Keratinocyte (primary cell): Measurements from ENCODE around the gene NOB1. TPM values are rescaled to one million over a fixed set of nuclear protein-coding genes. Genes with fewer than 3 reads are reported as not detected.

Source experiments
- DNase-seq: peaks from one replicate; pipeline ENCODE4 v3.0.0-alpha.2; 2011; ENCODE audit warnings: low read depth, missing footprints, low spot score
- FAIRE-seq: peaks from 2 replicates; lab custom pipeline; 2011; peaks lifted over from hg19 to GRCh38; lab: Jason Lieb, UNC
- H2AFZ ChIP-seq: 2 replicates; pipeline ENCODE4 v1.6.0; 2012; ENCODE audit warnings: low read length, control low read depth, inconsistent platforms; ENCODE audit not compliant: control insufficient read depth
- H3K27ac ChIP-seq: 2 replicates; pipeline ENCODE4 v1.5.1; 2011; ENCODE audit warnings: low read length; ENCODE audit not compliant: control insufficient read depth, insufficient read depth
- H3K27me3 ChIP-seq: 3 replicates; pipeline ENCODE4 v1.6.0; 2011; ENCODE audit warnings: low read length; ENCODE audit not compliant: control insufficient read depth, insufficient read depth; ENCODE audit errors: extremely low read depth
- H3K36me3 ChIP-seq, 2 experiments: 2 replicates in 1 of 2; 3 replicates in 1 of 2; pipeline ENCODE4 v1.5.1; 2011; ENCODE audit warnings: low read length in 2 of 2, mild to moderate bottlenecking in 1 of 2; ENCODE audit not compliant: control insufficient read depth in 2 of 2, insufficient read depth in 2 of 2; ENCODE audit errors: extremely low read depth in 1 of 2
- H3K4me1 ChIP-seq: 3 replicates; pipeline ENCODE4 v1.5.1; 2011; ENCODE audit warnings: low read length; ENCODE audit not compliant: control insufficient read depth, insufficient read depth; ENCODE audit errors: extremely low read depth
- H3K4me2 ChIP-seq: 3 replicates; pipeline ENCODE4 v1.6.0; 2011; ENCODE audit warnings: low read depth, low read length; ENCODE audit not compliant: control insufficient read depth, insufficient read depth; ENCODE audit errors: extremely low read depth
- H3K4me3 ChIP-seq, 3 experiments: fragments of 200-600 bp in 1 of 3; sonication (generic) in 1 of 3; 2 replicates in 2 of 3; 3 replicates in 1 of 3; pipeline ENCODE4 v1.5.1; 2011 to 2016; ENCODE audit warnings: low read length in 3 of 3, mild to moderate bottlenecking in 3 of 3, control low read depth in 2 of 3, inconsistent platforms in 1 of 3, low read depth in 1 of 3, mixed read lengths in 1 of 3, mixed run types in 1 of 3, moderate library complexity in 1 of 3; ENCODE audit not compliant: control insufficient read depth in 2 of 3, insufficient read depth in 2 of 3; ENCODE audit errors: extremely low read depth in 1 of 3
- H3K79me2 ChIP-seq: 2 replicates; pipeline ENCODE4 v1.6.0; 2012; ENCODE audit warnings: low read length; ENCODE audit not compliant: control insufficient read depth, insufficient read depth
- H3K9ac ChIP-seq: 3 replicates; pipeline ENCODE4 v1.6.0; 2011; ENCODE audit warnings: low read length; ENCODE audit not compliant: control insufficient read depth, insufficient read depth; ENCODE audit errors: extremely low read depth
- H3K9me1 ChIP-seq: 3 replicates; pipeline ENCODE4 v1.6.0; 2011; ENCODE audit warnings: low read length; ENCODE audit not compliant: control insufficient read depth, insufficient read depth; ENCODE audit errors: extremely low read depth
- H3K9me3 ChIP-seq: 2 replicates; pipeline ENCODE4 v1.5.1; 2012; ENCODE audit warnings: low read depth, low read length; ENCODE audit not compliant: control insufficient read depth
- H4K20me1 ChIP-seq: 3 replicates; pipeline ENCODE4 v1.6.0; 2011; ENCODE audit warnings: low read length; ENCODE audit not compliant: control insufficient read depth, insufficient read depth; ENCODE audit errors: extremely low read depth
- EZH2 ChIP-seq: IDR thresholded peaks from one replicate; pipeline ENCODE4 v1.6.1; 2012; ENCODE audit warnings: inconsistent platforms, mild to moderate bottlenecking, low read length, moderate library complexity
- dilution Hi-C: fragments of 300-500 bp; cut with MboI; formaldehyde crosslinking; loops from one replicate; pipeline ENCODE4 v1.7.0; 2020; ENCODE audit warnings: low sequenced_read_pairs; ENCODE audit not compliant: extremely low pct_ligation_motif_present
- polyA plus RNA-seq, 5 experiments: library from polyadenylated mRNA; depleted of rRNA in 3 of 5; stranded (reverse) in 3 of 5; stranded (forward) in 1 of 5; unstranded in 1 of 5; fragments of >200 nt; gene quantifications; 1 replicate in 1 of 5; 2 replicates in 3 of 5; 3 replicates in 1 of 5; pipeline versions ENCODE4 v1.2.1 to v1.2.3, GENCODE V29; 2011 to 2012; ENCODE audit warnings: missing spikeins in 2 of 5, low read depth in 1 of 5, low replicate concordance in 1 of 5
- small RNA-seq, 3 experiments: library from RNA; depleted of rRNA; stranded (forward); fragments of <200 nt; gene quantifications; one replicate each; pipeline ENCODE3, GENCODE V24; 2012; ENCODE audit warnings: low read depth in 3 of 3, low replicate concordance in 1 of 3; ENCODE audit not compliant: insufficient read length in 3 of 3
- TF ChIP-seq, protein P1 (sequence below), 3 experiments: IDR thresholded peaks in 1 of 3; conservative IDR thresholded peaks in 1 of 3; optimal IDR thresholded peaks in 1 of 3; 2 replicates in 2 of 3; 3 replicates in 1 of 3; pipeline versions ENCODE3 to v1.5.1; 2011; ENCODE audit warnings: low read length in 3 of 3, mild to moderate bottlenecking in 3 of 3, moderate library complexity in 2 of 3, control low read depth in 1 of 3, inconsistent platforms in 1 of 3; ENCODE audit not compliant: insufficient read depth in 2 of 3; ENCODE audit errors: extremely low read depth in 1 of 3

The NOB1 gene
- polyA plus RNA-seq, 1 donor (not counting 4 experiments of a cell fraction or from before 2014, with no cell fraction given) = 63.0 TPM

DNA sequence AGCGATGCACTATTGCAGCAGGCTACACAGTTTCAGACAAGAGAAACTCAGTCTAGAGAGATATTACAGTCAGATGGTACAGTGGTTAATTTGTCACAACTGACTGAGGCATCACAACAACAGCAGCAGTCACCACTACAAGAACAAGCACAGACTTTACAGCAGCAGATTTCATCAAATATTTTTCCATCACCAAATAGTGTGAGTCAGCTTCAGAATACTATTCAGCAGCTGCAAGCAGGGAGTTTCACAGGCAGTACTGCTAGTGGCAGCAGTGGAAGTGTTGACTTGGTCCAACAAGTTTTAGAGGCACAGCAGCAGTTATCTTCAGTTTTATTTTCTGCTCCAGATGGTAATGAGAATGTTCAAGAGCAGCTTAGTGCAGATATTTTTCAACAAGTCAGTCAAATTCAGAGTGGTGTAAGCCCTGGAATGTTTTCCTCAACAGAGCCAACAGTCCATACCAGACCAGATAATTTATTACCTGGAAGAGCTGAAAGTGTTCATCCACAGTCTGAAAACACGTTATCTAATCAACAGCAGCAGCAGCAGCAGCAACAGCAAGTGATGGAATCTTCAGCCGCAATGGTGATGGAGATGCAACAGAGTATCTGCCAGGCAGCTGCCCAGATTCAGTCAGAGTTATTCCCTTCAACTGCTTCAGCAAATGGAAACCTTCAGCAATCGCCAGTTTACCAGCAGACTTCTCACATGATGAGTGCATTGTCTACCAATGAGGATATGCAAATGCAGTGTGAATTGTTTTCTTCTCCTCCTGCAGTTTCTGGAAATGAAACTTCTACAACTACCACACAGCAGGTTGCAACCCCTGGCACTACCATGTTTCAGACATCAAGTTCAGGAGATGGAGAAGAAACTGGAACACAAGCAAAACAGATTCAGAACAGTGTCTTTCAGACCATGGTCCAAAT, 62.5 kb downstream of the NOB1 start:
- Histone ChIP-seq H2AFZ (no peak overlapping the region), H4K20me1 (no peaks in the 10 kb centered on the region), H3K79me2 (peaks cover 2% of the 10 kb centered on the region), H3K4me2 (no peak overlapping the region), H3K9me1 (no peaks in the 10 kb centered on the region), H3K9me3 (no peaks in the 10 kb centered on the region), H3K27ac (no peak overlapping the region), H3K36me3 (peaks cover 31 to 48% of the 10 kb centered on the region in 2 experiments), H3K27me3 (no peaks in the 10 kb centered on the region), H3K4me3 (no peak overlapping the region), H3K9ac (no peak overlapping the region), H3K4me1 (no peaks in the 10 kb centered on the region)
- TF ChIP-seq EZH2 = no peak
- TF ChIP-seq, protein P1, sequence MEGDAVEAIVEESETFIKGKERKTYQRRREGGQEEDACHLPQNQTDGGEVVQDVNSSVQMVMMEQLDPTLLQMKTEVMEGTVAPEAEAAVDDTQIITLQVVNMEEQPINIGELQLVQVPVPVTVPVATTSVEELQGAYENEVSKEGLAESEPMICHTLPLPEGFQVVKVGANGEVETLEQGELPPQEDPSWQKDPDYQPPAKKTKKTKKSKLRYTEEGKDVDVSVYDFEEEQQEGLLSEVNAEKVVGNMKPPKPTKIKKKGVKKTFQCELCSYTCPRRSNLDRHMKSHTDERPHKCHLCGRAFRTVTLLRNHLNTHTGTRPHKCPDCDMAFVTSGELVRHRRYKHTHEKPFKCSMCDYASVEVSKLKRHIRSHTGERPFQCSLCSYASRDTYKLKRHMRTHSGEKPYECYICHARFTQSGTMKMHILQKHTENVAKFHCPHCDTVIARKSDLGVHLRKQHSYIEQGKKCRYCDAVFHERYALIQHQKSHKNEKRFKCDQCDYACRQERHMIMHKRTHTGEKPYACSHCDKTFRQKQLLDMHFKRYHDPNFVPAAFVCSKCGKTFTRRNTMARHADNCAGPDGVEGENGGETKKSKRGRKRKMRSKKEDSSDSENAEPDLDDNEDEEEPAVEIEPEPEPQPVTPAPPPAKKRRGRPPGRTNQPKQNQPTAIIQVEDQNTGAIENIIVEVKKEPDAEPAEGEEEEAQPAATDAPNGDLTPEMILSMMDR (optimal IDR thresholded peaks at IDR 0.05 in 1 of 3, IDR thresholded peaks at IDR 0.05 in 1 of 3, conservative IDR thresholded peaks at IDR 0.05 in 1 of 3; ENCODE audit: extremely low read depth in 1 of 3, insufficient read depth in 2 of 3, low read length in 3 of 3) = no peak
- no peak for DNase-seq
- dilution Hi-C loops = no loop called here
- FAIRE-seq = no peak

Small RNAs within 50 kb of the gene (small RNA-seq; reads per million reads assigned to genes)
- 0 reads per million in 3 experiments for gene RF00091

Other genes with a start within 250 kb of the NOB1 start
- 21.2 to 24.9 TPM (median 23.1 TPM) in 3 replicates for gene NFAT5, start 189.0 kb downstream of the NOB1 start, polyA plus RNA-seq
- gene NQO1, start 28.4 kb downstream of the NOB1 start, polyA plus RNA-seq = 92.6 to 166 TPM (median 149 TPM) in 3 replicates
- 3.1 to 14.8 TPM (median 6.9 TPM) in 3 replicates for gene WWP2, start 7.4 kb upstream of the NOB1 start, polyA plus RNA-seq
- 0.08 to 0.63 TPM (median 0.14 TPM) in 3 replicates for gene CLEC18A, start 196.4 kb upstream of the NOB1 start, polyA plus RNA-seq